NCI-H2107 treated with DMSO at 0.1 percent for 48 hours (cell line): ENCODE results near the gene PPP2R3C.
A peak's percentile ranks its signal among the peaks of the same experiment; 100 is the strongest.
"Not testable (repeated sequence)": the region's sequence is repeated elsewhere in the genome, so short reads cannot be mapped to it uniquely, and the experiment has no call there.

Experiments used
- DNase-seq: peaks from one replicate; lab custom pipeline; 2025; ENCODE audit not compliant: unreplicated experiment; lab: John Stamatoyannopoulos, UW

Gene PPP2R3C

DNA sequence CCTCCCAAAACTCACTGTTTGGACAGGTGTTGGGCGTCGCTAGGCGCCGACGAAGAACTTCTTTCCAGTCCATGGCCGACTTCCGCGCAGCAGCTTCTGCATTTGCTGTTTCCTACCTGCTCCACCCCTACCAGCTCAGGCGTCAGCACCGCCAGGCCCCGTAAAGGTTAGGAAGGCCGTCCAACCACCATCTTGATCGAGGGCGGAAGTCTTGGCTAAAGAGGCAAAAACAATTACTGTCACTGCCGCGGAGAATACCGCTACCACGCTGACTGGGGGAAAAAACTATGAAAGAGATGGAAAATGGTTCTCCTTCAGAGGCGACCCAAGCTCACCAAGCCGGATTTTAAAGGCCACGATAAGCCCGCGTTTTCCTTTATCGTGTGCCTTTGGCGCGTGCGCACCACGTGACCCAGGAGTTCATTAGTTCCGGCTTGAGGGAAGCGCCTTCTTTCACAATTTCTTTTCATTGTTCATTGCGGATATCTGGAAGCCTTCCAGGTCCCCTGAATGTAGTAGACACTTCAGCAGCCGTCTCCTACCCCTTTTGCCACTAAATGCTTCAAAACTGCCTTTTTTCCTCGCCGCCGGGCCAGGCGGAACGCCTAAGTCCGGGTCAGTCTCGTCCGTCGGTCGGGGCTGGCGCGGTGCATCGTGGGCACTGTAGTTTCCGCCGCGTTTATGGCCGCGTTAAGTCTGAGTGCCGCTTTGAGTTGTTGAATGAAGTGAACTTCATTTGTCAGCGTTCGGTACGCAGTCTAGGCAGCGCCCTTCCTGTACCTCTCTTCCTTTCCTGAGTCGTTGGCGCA, at the start of gene PPP2R3C, which contains the start of gene PRORP:
Gene PPP2R3C (minus strand): TSS at position 104 of the 809 bp plus-strand sequence. CDS start 31 bp downstream, at position 73.
Gene PRORP (plus strand): TSS at position 666 of the 809 bp plus-strand sequence. CDS start 694 bp downstream, outside the sequence.
- peak; percentile 97 for DNase-seq

- no peak for DNase-seq
Observed at GRCh38 chr14:35167496-35167895, 45.7 kb upstream of the PPP2R3C start.

GRCh38 chr14:35164849-35165248, 43.1 kb upstream of the PPP2R3C start:
- DNase-seq, result no peak

GRCh38 chr14:35163384-35163783, 41.6 kb upstream of the PPP2R3C start:
- DNase-seq, result no peak

GRCh38 chr14:35161231-35161630, 39.4 kb upstream of the PPP2R3C start:
- DNase-seq, result no peak

DNA sequence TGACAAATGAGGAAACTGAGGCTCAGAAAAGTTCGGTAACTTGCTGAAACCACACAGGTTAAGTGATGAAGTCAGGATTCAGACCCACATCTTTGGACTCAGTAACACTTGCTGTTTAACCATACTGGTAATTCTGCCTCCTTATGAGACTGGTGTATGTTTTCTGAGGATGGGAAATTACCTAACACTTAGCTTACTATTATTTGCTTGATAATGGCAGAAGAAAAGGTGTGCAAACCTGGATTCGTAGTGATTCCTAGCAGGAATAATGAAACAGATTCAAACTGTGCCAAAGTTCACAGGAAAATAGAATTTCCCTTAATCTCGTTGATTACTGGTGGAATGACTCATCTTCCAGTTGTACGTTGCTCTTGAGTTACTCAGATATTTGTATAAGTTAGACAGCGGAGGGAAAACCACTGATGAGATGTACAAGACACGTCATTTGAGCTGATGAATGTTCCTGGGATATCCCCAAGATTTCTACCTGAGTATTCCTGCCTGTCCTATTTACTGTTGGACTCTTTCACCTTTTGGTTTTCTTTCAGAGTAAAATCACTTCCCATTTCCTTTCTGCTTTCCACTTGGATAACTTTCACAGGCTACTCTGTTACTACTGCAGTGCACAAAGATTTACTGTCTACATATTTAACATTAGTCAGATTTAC, 38.1 kb upstream of the PPP2R3C start:
- no peak for DNase-seq

GRCh38 chr14:35158951-35159653, 37.3 kb upstream of the PPP2R3C start:
- DNase-seq, result no peak

GRCh38 chr14:35158491-35158890, 36.7 kb upstream of the PPP2R3C start:
- DNase-seq, result no peak

GRCh38 chr14:35155962-35156361, 34.2 kb upstream of the PPP2R3C start:
- DNase-seq, result peak; percentile 96

DNA sequence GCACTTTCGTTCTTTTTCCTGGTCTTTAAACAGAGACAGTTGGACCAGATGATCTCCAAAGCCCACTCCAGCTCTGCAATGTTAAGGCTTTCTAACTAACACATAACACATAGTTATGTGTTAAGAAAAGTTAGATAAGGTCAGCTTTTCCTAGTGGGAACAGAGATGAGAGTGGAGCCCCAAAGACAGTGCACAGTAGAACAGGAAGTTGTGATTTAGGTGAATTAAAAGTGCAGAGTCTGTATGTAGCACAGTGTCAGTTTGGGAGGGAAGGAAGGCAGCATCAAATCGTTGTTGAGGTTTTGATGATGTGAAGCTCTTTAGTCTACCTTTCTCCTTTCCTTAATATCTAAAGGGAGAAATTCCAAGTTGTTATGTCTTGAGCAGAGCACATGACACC, 32.2 kb upstream of the PPP2R3C start:
- no peak for DNase-seq

- not testable (repeated sequence) for DNase-seq
Observed at GRCh38 chr14:35152531-35152930, 30.7 kb upstream of the PPP2R3C start.

DNA sequence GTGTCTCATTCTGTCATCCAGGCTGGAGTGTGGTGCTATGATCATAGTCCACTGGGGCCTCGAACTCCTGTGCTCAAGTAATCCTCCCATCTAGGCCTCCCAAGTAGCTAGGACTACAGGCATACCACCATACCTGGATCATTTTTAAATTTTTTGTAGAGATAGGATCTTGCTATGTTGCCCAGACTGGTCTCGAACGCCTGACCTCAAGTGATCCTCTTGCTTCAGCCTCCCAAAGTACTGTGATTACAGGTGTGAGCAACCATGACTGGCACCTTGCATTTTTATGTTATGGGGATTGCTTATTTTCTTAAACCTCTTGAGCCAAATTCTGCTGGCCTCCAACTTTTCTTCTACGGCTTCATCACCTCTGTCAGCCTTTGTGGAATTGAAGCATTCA, 27.4 kb upstream of the PPP2R3C start:
- DNase-seq, result no peak

- DNase-seq, result no peak
Observed at GRCh38 chr14:35147711-35148110, 25.9 kb upstream of the PPP2R3C start.

DNA sequence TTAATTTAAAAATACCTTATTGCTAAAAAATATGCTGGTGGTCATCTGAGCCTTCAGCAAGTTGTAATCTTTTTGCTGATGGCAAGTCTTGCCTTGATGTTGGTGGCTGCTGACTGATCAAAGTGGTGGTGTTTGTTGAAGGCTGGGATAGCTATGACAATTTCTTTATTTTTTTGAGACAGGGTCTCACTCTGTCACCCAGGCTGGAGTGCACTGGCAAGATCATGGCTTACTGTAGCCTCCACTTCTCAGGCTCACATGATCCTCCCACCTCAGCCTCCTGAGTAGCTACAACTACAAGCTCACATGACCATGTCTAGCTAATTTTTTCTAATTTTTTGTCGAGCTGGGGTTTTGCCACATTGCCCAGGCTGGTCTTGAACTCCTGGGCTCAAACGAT, 25.4 kb upstream of the PPP2R3C start:
- DNase-seq, result no peak

DNA sequence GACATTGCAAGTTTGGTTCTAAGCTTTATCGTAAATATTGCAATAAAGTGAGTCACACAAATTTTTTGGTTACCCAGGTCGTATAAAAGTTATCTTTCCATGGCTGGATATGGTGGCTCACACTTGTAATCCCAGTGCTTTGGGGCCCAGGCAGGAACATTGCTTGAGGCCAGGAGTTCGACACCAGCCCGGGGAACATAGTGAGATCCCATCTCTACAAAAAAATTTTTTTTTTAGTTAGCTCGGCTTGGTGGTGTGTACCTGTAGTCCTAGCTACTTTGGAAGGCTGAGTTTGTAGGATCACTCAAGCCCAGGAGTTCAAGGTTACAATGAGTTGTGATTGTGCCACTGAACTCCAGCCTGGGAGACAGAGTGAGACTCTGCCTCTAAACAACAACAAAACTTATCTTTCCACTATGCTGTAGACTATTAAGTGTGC, 24.9 kb upstream of the PPP2R3C start:
- DNase-seq, result no peak

DNA sequence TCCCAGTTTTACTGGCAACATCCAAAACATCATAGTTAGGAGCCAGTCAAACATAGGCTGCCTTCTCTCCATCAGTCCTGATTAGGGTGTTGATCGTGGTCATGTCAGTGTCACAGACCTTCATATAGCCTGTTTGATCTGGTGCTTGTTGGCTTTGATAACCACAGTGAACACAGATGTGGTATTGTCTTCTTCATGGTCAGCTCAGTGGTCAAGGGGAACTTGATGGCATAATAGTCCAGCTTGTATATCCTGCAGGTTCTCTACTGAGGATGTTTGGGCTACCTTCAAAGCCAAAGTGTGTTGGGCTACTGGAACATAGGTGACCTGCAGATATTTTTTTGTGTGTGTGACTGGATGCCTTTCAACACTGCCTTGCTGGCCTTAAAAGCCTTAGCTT, 22.2 kb upstream of the PPP2R3C start:
- no peak for DNase-seq

DNA sequence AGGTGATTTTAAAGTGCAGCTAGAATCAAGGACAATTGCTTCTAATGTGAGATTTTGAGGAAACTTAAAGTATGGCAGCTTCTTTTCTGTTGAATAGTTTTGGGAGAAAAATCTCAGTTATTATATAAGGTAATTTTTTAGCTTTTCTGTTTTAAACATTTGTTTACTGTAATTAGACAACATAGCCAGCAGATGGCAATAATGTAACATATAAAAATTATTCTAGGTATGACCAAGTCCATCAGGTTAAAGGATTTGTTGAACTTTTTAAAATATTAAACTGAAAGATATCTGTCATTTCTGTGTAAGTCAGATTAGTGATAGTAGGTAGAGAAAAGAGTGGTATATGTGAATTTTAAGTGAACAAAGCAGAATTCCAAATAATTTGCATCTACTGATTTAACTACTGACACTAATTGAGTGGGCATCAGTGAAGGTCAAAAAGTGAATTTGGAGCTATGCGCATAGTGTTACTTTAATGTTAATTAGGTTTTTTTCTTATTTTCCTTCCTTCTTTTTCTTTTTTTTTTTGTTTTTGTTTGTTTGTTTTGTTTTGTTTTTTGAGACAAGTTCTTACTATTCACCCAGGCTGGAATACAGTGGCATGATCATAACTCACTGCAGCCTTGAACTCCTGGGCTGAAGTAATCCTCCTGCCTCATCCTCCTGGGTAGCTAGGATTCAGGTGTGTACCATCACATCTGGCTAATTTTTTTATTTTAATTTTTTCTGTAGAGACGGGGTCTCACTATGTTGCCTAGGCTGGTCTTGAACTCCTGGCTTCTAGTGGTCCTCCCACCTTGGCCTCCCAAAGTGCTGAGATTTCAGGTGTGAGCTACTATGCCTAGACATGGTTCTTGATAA, 19.2 kb upstream of the PPP2R3C start:
- DNase-seq, result peak; percentile 34

DNA sequence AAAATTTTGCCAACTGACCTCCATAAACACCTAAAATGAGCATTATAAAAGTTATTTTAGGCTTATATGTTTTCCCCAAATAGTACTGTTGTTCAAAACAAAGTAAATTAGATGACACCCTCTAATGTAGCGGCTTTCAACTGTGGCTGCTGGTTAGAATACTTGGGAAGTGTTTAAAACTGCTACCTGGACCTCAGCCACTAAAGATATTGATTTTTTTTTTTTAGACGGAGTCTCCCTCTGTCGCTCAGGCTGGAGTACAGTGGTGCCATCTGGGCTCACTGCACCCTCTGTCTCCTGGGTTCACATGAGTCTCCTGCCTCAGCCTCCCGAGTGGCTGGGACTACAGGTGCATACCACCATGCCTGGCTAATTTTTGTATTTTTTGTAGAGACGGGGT, 16.8 kb upstream of the PPP2R3C start:
- DNase-seq, result peak; percentile 41

- DNase-seq, result no peak
Observed at GRCh38 chr14:35134329-35135123, 12.7 kb upstream of the PPP2R3C start.
